WTC11 (cell line): Measurements from ENCODE around the gene MET. TPM values are rescaled to one million over a fixed set of nuclear protein-coding genes. Genes with fewer than 3 reads are reported as not detected.

Experiments
- ATAC-seq: fragments of 200-7000 bp; cut with Tn5 transposase; 2 replicates; pipeline ENCODE4 v1.10.0; 2021; ENCODE audit warnings: mild to moderate bottlenecking, moderate library complexity
- CTCF ChIA-PET: fragments of 300-600 bp; sonication (Branson Sonifier 250); formaldehyde crosslinking; loops from one replicate; lab custom pipeline; 2021; ENCODE audit warnings: antibody characterized with exemption; lab: Charles Lee
- POLR2A ChIA-PET: fragments of 350-600 bp; sonication (Branson Sonifier 250); formaldehyde crosslinking; loops from one replicate; lab custom pipeline; 2021; ENCODE audit warnings: antibody characterized with exemption; lab: Charles Lee
- DNase-seq: peaks from one replicate; pipeline ENCODE4 v3.0.0; 2021; ENCODE audit warnings: low spot score
- H3K27ac Mint-ChIP-seq: 2 replicates; pipeline ENCODE4 v1.8.0; 2021; ENCODE audit warnings: mixed read lengths
- H3K27me3 Mint-ChIP-seq: 2 replicates; pipeline ENCODE4 v1.8.0; 2021; ENCODE audit warnings: low read depth, mild to moderate bottlenecking, moderate library complexity, mixed read lengths
- H3K36me3 Mint-ChIP-seq: 2 replicates; pipeline ENCODE4 v1.8.0; 2021; ENCODE audit warnings: mixed read lengths
- H3K4me1 Mint-ChIP-seq: 2 replicates; pipeline ENCODE4 v1.8.0; 2022; ENCODE audit warnings: mixed read lengths
- H3K4me3 Mint-ChIP-seq: 2 replicates; pipeline ENCODE4 v1.8.0; 2021; ENCODE audit warnings: mild to moderate bottlenecking, moderate library complexity, mixed read lengths
- H3K9me3 Mint-ChIP-seq: 2 replicates; pipeline ENCODE4 v1.8.0; 2021; ENCODE audit warnings: mixed read lengths
- ATF2 ChIP-seq: sonication (generic); formaldehyde crosslinking; IDR thresholded peaks from 2 replicates; pipeline ENCODE4 v1.8.1; 2022; ENCODE audit warnings: low read depth, missing genetic modification reagents, borderline replicate concordance
- CBFB ChIP-seq: sonication (generic); formaldehyde crosslinking; IDR thresholded peaks from 2 replicates; pipeline ENCODE4 v1.8.1; 2022; ENCODE audit warnings: mild to moderate bottlenecking, low read depth, missing genetic modification reagents
- CREB1 ChIP-seq: sonication (generic); formaldehyde crosslinking; IDR thresholded peaks from 2 replicates; pipeline ENCODE4 v1.8.0; 2023; ENCODE audit warnings: mild to moderate bottlenecking, missing genetic modification reagents
- CREM ChIP-seq: sonication (generic); formaldehyde crosslinking; IDR thresholded peaks from 2 replicates; pipeline ENCODE4 v1.8.1; 2022; ENCODE audit warnings: mild to moderate bottlenecking, missing genetic modification reagents, moderate library complexity
- ETV6 ChIP-seq: sonication (generic); formaldehyde crosslinking; IDR thresholded peaks from 2 replicates; pipeline ENCODE4 v1.8.1; 2022; ENCODE audit warnings: mild to moderate bottlenecking, missing genetic modification reagents
- FOXJ3 ChIP-seq: sonication (generic); formaldehyde crosslinking; IDR thresholded peaks from 2 replicates; pipeline ENCODE4 v1.9.0; 2021; ENCODE audit warnings: missing genetic modification reagents, mild to moderate bottlenecking, borderline replicate concordance
- FOXP1 ChIP-seq: sonication (generic); formaldehyde crosslinking; IDR thresholded peaks from 2 replicates; pipeline ENCODE4 v1.8.0; 2022; ENCODE audit warnings: missing genetic modification reagents, mild to moderate bottlenecking, moderate library complexity, borderline replicate concordance
- HMGA2 ChIP-seq: fragments of 250-450 bp; sonication (Bioruptor Pico); IDR thresholded peaks from 2 replicates; pipeline ENCODE4 v1.4.0; 2021; ENCODE audit warnings: mild to moderate bottlenecking, moderate library complexity
- MLX ChIP-seq: sonication (generic); formaldehyde crosslinking; IDR thresholded peaks from 2 replicates; pipeline ENCODE4 v1.8.1; 2023; ENCODE audit warnings: mild to moderate bottlenecking, missing genetic modification reagents, moderate library complexity
- MXD4 ChIP-seq: fragments of 250-450 bp; sonication (Bioruptor Pico); IDR thresholded peaks from 2 replicates; pipeline ENCODE4 v1.8.0; 2021; ENCODE audit warnings: mild to moderate bottlenecking, moderate library complexity, borderline replicate concordance
- NFE2L1 ChIP-seq: sonication (generic); formaldehyde crosslinking; IDR thresholded peaks from 2 replicates; pipeline ENCODE4 v1.8.1; 2023; ENCODE audit warnings: missing genetic modification reagents
- NFYB ChIP-seq: sonication (generic); formaldehyde crosslinking; conservative IDR thresholded peaks from 2 replicates; pipeline ENCODE4 v1.8.0; 2022; ENCODE audit warnings: low read depth, missing genetic modification reagents
- NR2C2 ChIP-seq: sonication (generic); formaldehyde crosslinking; IDR thresholded peaks from 2 replicates; pipeline ENCODE4 v1.8.0; 2022; ENCODE audit warnings: mild to moderate bottlenecking, missing genetic modification reagents
- OVOL2 ChIP-seq: fragments of 250-450 bp; sonication (Bioruptor Pico); IDR thresholded peaks from 2 replicates; pipeline ENCODE4 v1.9.0; 2021; ENCODE audit warnings: mild to moderate bottlenecking, borderline replicate concordance
- SMAD3 ChIP-seq: sonication (generic); formaldehyde crosslinking; IDR thresholded peaks from 2 replicates; pipeline ENCODE4 v1.8.0; 2022; ENCODE audit warnings: missing genetic modification reagents, mild to moderate bottlenecking, borderline replicate concordance
- SMAD4 ChIP-seq: sonication (generic); formaldehyde crosslinking; IDR thresholded peaks from 2 replicates; pipeline ENCODE4 v1.8.0; 2022; ENCODE audit warnings: mild to moderate bottlenecking, missing genetic modification reagents
- TEAD1 ChIP-seq: sonication (generic); formaldehyde crosslinking; IDR thresholded peaks from 2 replicates; pipeline ENCODE4 v1.8.0; 2022; ENCODE audit warnings: mild to moderate bottlenecking, missing genetic modification reagents
- ZBTB21 ChIP-seq: sonication (generic); formaldehyde crosslinking; IDR thresholded peaks from 2 replicates; pipeline ENCODE4 v1.8.1; 2023; ENCODE audit warnings: mild to moderate bottlenecking, missing genetic modification reagents, borderline replicate concordance
- ZMAT4 ChIP-seq: fragments of 250-450 bp; sonication (Bioruptor Pico); IDR thresholded peaks from 2 replicates; pipeline ENCODE4 v1.9.0; 2021; ENCODE audit warnings: mild to moderate bottlenecking
- ZNF121 ChIP-seq: sonication (generic); formaldehyde crosslinking; IDR thresholded peaks from 2 replicates; pipeline ENCODE4 v1.8.0; 2023; ENCODE audit warnings: missing genetic modification reagents
- ZNF138 ChIP-seq: sonication (generic); formaldehyde crosslinking; conservative IDR thresholded peaks from 2 replicates; pipeline ENCODE4 v1.8.1; 2022; ENCODE audit warnings: mild to moderate bottlenecking, moderate library complexity, missing genetic modification reagents
- ZNF232 ChIP-seq: sonication (generic); formaldehyde crosslinking; IDR thresholded peaks from 2 replicates; pipeline ENCODE4 v1.8.0; 2022; ENCODE audit warnings: mild to moderate bottlenecking, missing genetic modification reagents
- ZNF416 ChIP-seq: fragments of 250-450 bp; sonication (Bioruptor Pico); IDR thresholded peaks from 2 replicates; pipeline ENCODE4 v1.9.0; 2021; ENCODE audit warnings: mild to moderate bottlenecking, inconsistent platforms
- ZNF671 ChIP-seq: fragments of 250-450 bp; sonication (Bioruptor Pico); IDR thresholded peaks from 2 replicates; pipeline ENCODE4 v1.8.0; 2021; ENCODE audit warnings: mild to moderate bottlenecking
- total RNA-seq: library from RNA; stranded (reverse); gene quantifications from 3 replicates; pipeline ENCODE4 v1.2.3, GENCODE V29; 2021

MET gene
- total RNA-seq, 1 experiment from 2014 or later, result 9.4 TPM

- TF ChIP-seq TEAD1 (CRISPR knock-in tag), result no peak
- TF ChIP-seq FOXP1, result no peak
- TF ChIP-seq ZMAT4 (CRISPR knock-in tag), result no peak
- no peak for TF ChIP-seq CREB1 (CRISPR knock-in tag)
- no peak for TF ChIP-seq ATF2 (CRISPR knock-in tag)
- Mint-ChIP-seq H3K36me3 (no peaks in the 10 kb centered on the region), H3K9me3 (no peaks in the 10 kb centered on the region), H3K27ac (no peak overlapping the region), H3K27me3 (no peaks in the 10 kb centered on the region), H3K4me1 (no peaks in the 10 kb centered on the region), H3K4me3 (no peak overlapping the region)
- CTCF ChIA-PET, result no interaction called here
- DNase-seq (no peak), ATAC-seq (no peak)
- POLR2A ChIA-PET, result no interaction called here
These were observed 165.6 kb downstream of the MET start for GRCh38 chr7:116837586-116837985.

GRCh38 chr7:116840256-116840655 is 168.3 kb downstream of the MET start:
- ATAC-seq, result no peak
- no peak overlapping the region for H3K27ac Mint-ChIP-seq
- TF ChIP-seq ZNF138 (CRISPR knock-in tag), result no peak
- TF ChIP-seq SMAD3, result no peak
- TF ChIP-seq FOXJ3 (CRISPR knock-in tag), result no peak
- no peak for TF ChIP-seq CREM (CRISPR knock-in tag)
- TF ChIP-seq HMGA2 (CRISPR knock-in tag), result no peak
- TF ChIP-seq ZNF121 (CRISPR knock-in tag), result no peak
- TF ChIP-seq ZNF232 (CRISPR knock-in tag), result no peak
- TF ChIP-seq ZNF671, result no peak
- no peak for TF ChIP-seq ZNF416 (CRISPR knock-in tag)
- TF ChIP-seq, all 79 proteins: peak for 0
- no peaks in the 10 kb centered on the region for H3K36me3 Mint-ChIP-seq
- no peaks in the 10 kb centered on the region for H3K27me3 Mint-ChIP-seq
- no peak overlapping the region for H3K4me3 Mint-ChIP-seq
- DNase-seq, result no peak
- ChIA-PET CTCF (no interaction called here), POLR2A (no interaction called here)
- no peaks in the 10 kb centered on the region for H3K9me3 Mint-ChIP-seq
- H3K4me1 Mint-ChIP-seq, result no peaks in the 10 kb centered on the region

- no peak for ATAC-seq
- ChIA-PET CTCF (no interaction called here), POLR2A (no interaction called here)
- Mint-ChIP-seq H3K27ac (no peak overlapping the region), H3K27me3 (no peaks in the 10 kb centered on the region), H3K4me3 (no peak overlapping the region), H3K9me3 (no peaks in the 10 kb centered on the region), H3K4me1 (no peaks in the 10 kb centered on the region), H3K36me3 (no peaks in the 10 kb centered on the region)
- TF ChIP-seq ZNF232 (CRISPR knock-in tag) (no peak), MXD4 (CRISPR knock-in tag) (no peak), MLX (CRISPR knock-in tag) (no peak), SMAD3 (no peak), CBFB (no peak), HMGA2 (CRISPR knock-in tag) (no peak), NR2C2 (CRISPR knock-in tag) (no peak), SMAD4 (CRISPR knock-in tag) (no peak), NFYB (no peak)
- DNase-seq, result no peak
These were observed 170.4 kb downstream of the MET start for GRCh38 chr7:116842371-116842770.

- no peak for ATAC-seq
These were observed 171.4 kb downstream of the MET start for GRCh38 chr7:116843378-116843777.

More at GRCh38 chr7:116843378-116843777, 171.4 kb downstream of the MET start:
- POLR2A ChIA-PET, result no interaction called here
- no peaks in the 10 kb centered on the region for H3K27me3 Mint-ChIP-seq
- H3K27ac Mint-ChIP-seq, result no peak overlapping the region
- TF ChIP-seq ZNF671 (no peak), ETV6 (CRISPR knock-in tag) (no peak), ZBTB21 (CRISPR knock-in tag) (no peak), NFE2L1 (CRISPR knock-in tag) (no peak), OVOL2 (no peak)
- no peaks in the 10 kb centered on the region for H3K4me1 Mint-ChIP-seq
- no peaks in the 10 kb centered on the region for H3K9me3 Mint-ChIP-seq
- H3K36me3 Mint-ChIP-seq, result no peaks in the 10 kb centered on the region
- H3K4me3 Mint-ChIP-seq, result no peak overlapping the region
- CTCF ChIA-PET, result interaction anchor here (0.6 kb wide), 1 partner anchor 15 kb away, joined by 3 read pairs; no protein-coding TSS in a partner anchor
- no peak for DNase-seq
